HepG2 (cell line): ENCODE results near the gene RAB36. TPM values are rescaled to one million over a fixed set of nuclear protein-coding genes. Genes with fewer than 3 reads are reported as not detected.

Experiments used
- ATAC-seq: fragments of 200-7000 bp; cut with Tn5 transposase; 3 replicates; pipeline ENCODE4 v1.9.1; 2020; ENCODE audit warnings: mild to moderate bottlenecking, moderate library complexity
- BruUV-seq: library from RNA; stranded (reverse); fragments of 400-500 nt; replicated peaks from 2 replicates; lab custom pipeline; 2021; lab: Mats Ljungman, UMichigan
- CTCF ChIA-PET: fragments of 300-600 bp; formaldehyde crosslinking; extraction: SDS; loops from one replicate; lab custom pipeline; 2021; ENCODE audit warnings: low total read pairs, inconsistent platforms, low intra/inter-chr PET ratio; lab: Yijun Ruan, JAX
- POLR2A ChIA-PET: fragments of 350-600 bp; sonication (Branson Sonifier 250); formaldehyde crosslinking; loops from one replicate; lab custom pipeline; 2020; ENCODE audit warnings: antibody characterized with exemption, inconsistent platforms; lab: Yijun Ruan, JAX
- DNase-seq: peaks from one replicate; pipeline ENCODE4 v3.0.0-alpha.2; 2015; ENCODE audit warnings: low spot score
- FAIRE-seq: peaks from 3 replicates; lab custom pipeline; 2011; peaks lifted over from hg19 to GRCh38; lab: Jason Lieb, UNC
- H2AFZ ChIP-seq: one replicate; pipeline ENCODE4 v1.6.1; 2011; ENCODE audit warnings: low read length, inconsistent platforms
- H3K27ac ChIP-seq: fragments of 300-600 bp; 3 replicates; pipeline ENCODE4 v1.8.0; 2011; ENCODE audit warnings: mixed run types, mild to moderate bottlenecking, mixed read lengths, low read length, inconsistent platforms; ENCODE audit not compliant: insufficient read depth; ENCODE audit errors: extremely low read length
- H3K27me3 ChIP-seq, 2 experiments: fragments of 200-600 bp in 1 of 2; 2 replicates in 1 of 2; 3 replicates in 1 of 2; pipeline versions ENCODE4 v1.6.0 to v1.8.0; 2011; ENCODE audit warnings: low read length in 2 of 2, mild to moderate bottlenecking in 2 of 2, moderate library complexity in 2 of 2, inconsistent platforms in 1 of 2; ENCODE audit not compliant: insufficient read depth in 2 of 2, control insufficient read depth in 1 of 2
- H3K36me3 ChIP-seq, 2 experiments: fragments of 200-600 bp in 1 of 2; replicated peaks in 1 of 2; 2 replicates in 1 of 2; 3 replicates in 1 of 2; pipeline versions ENCODE4 v1.5.1 to v1.8.0; 2011; ENCODE audit warnings: low read length in 2 of 2, inconsistent platforms in 1 of 2; ENCODE audit not compliant: insufficient read depth in 2 of 2, control insufficient read depth in 1 of 2
- H3K4me1 ChIP-seq: 2 replicates; pipeline ENCODE4 v1.5.1; 2012; ENCODE audit warnings: low read length, inconsistent platforms; ENCODE audit not compliant: insufficient read depth
- H3K4me2 ChIP-seq: 2 replicates; pipeline ENCODE4 v1.6.0; 2011; ENCODE audit warnings: low read depth, low read length, inconsistent platforms
- H3K4me3 ChIP-seq, 3 experiments: fragments of 200-600 bp in 1 of 3; sonication (generic), shearing (Covaris generic) in 1 of 3; replicated peaks in 1 of 3; 2 replicates each; pipeline ENCODE4 v1.5.1; 2011 to 2016; ENCODE audit warnings: low read length in 3 of 3, inconsistent platforms in 2 of 3, low read depth in 2 of 3, mild to moderate bottlenecking in 2 of 3, control low read depth in 1 of 3, mixed read lengths in 1 of 3; ENCODE audit not compliant: insufficient read depth in 1 of 3
- H3K79me2 ChIP-seq: one replicate; pipeline ENCODE4 v1.6.1; 2011; ENCODE audit warnings: low read length, inconsistent platforms; ENCODE audit not compliant: insufficient read depth
- H3K9ac ChIP-seq: 2 replicates; pipeline ENCODE4 v1.6.0; 2011; ENCODE audit warnings: mild to moderate bottlenecking, low read depth, low read length, inconsistent platforms; ENCODE audit not compliant: insufficient read depth
- H3K9me3 ChIP-seq: 2 replicates; pipeline ENCODE4 v1.5.1; 2012; ENCODE audit warnings: mild to moderate bottlenecking, low read length
- H4K20me1 ChIP-seq: 2 replicates; pipeline ENCODE4 v1.6.0; 2011; ENCODE audit warnings: inconsistent platforms, mild to moderate bottlenecking, low read length, moderate library complexity; ENCODE audit not compliant: insufficient read depth
- HMGA1 ChIP-seq: sonication (generic); formaldehyde crosslinking; conservative IDR thresholded peaks from 2 replicates; pipeline ENCODE4 v1.4.0; 2020; ENCODE audit warnings: missing genetic modification reagents
- KLF11 ChIP-seq: IDR thresholded peaks from 2 replicates; pipeline ENCODE4 v1.6.1; 2016; ENCODE audit warnings: missing compliant biosample characterization
- NR2F2 ChIP-seq: IDR thresholded peaks from 2 replicates; pipeline ENCODE4 v1.6.1; 2012; ENCODE audit warnings: low read depth, inconsistent platforms, borderline replicate concordance
- PLRG1 ChIP-seq: fragments of 450-650 bp; conservative IDR thresholded peaks from 2 replicates; pipeline ENCODE4 v1.6.1; 2016
- TAF15 ChIP-seq: fragments of 200-400 bp; formaldehyde crosslinking; IDR thresholded peaks from one replicate; pipeline ENCODE4 v1.6.1; 2018; ENCODE audit warnings: mild to moderate bottlenecking, low read depth, low read length; ENCODE audit not compliant: poor library complexity, severe bottlenecking
- ZNF496 ChIP-seq: sonication (generic); formaldehyde crosslinking; IDR thresholded peaks from 2 replicates; pipeline ENCODE4 v1.8.1; 2023; ENCODE audit warnings: mild to moderate bottlenecking, moderate library complexity, missing genetic modification reagents; ENCODE audit not compliant: insufficient replicate concordance
- ZNF782 ChIP-seq: sonication (generic); formaldehyde crosslinking; IDR thresholded peaks from 2 replicates; pipeline ENCODE4 v1.4.0; 2020; ENCODE audit warnings: missing genetic modification reagents, mild to moderate bottlenecking, borderline replicate concordance
- WGBS: methylation state at CpG from one replicate; pipeline ENCODE4 v1.1.6; 2017; ENCODE audit warnings: low lambda C conversion rate; 5-methylcytosine and 5-hydroxymethylcytosine counted together
- in situ Hi-C: cut with HindIII; loops from 2 replicates; pipeline ENCODE4 v1.10.0; 2017; ENCODE audit warnings: low pct_unique_long_range_greater_than_20kb; ENCODE audit not compliant: extremely low pct_ligation_motif_present
- intact Hi-C: fragments of 100-400 bp; cut with micrococcal nuclease; formaldehyde crosslinking; loops from one replicate; pipeline ENCODE4 v1.10.0; 2022; ENCODE audit not compliant: unreplicated experiment
- polyA plus RNA-seq, 8 experiments: library from polyadenylated mRNA; depleted of rRNA in 3 of 8; stranded (reverse) in 7 of 8; unstranded in 1 of 8; fragments of >200 nt; fragmentation: Illumina TruSeq in 4 of 8; extraction: Trizol in 4 of 8; gene quantifications; 2 replicates each; pipeline versions ENCODE4 v1.2.1 to v1.2.3, GENCODE V29; 2011 to 2016; ENCODE audit warnings: low read depth in 4 of 8, missing spikeins in 1 of 8, mixed read lengths in 1 of 8; ENCODE audit not compliant: insufficient read depth in 1 of 8
- total RNA-seq, 5 experiments: library from RNA; depleted of rRNA; stranded (reverse); fragments of >200 nt; fragmentation: Illumina TruSeq; extraction: Trizol; gene quantifications; 2 replicates each; pipeline ENCODE4 v1.2.3, GENCODE V29; 2016; ENCODE audit warnings: low read depth in 1 of 5
- TF ChIP-seq, protein P1 (sequence below): sonication (generic); formaldehyde crosslinking; IDR thresholded peaks from 2 replicates; pipeline ENCODE4 v1.5.1; 2020; ENCODE audit warnings: missing genetic modification reagents, mild to moderate bottlenecking, borderline replicate concordance
- TF ChIP-seq, protein P2 (sequence below): sonication (generic); formaldehyde crosslinking; IDR thresholded peaks from 2 replicates; pipeline ENCODE4 v1.4.0; 2020; ENCODE audit warnings: missing genetic modification reagents, borderline replicate concordance

RAB36 gene
- total and polyA plus RNA-seq, 2 of the 13 experiments (the other 11 are each of a cell fraction or from before 2014, with no cell fraction given): 0.24 to 0.86 TPM

DNA sequence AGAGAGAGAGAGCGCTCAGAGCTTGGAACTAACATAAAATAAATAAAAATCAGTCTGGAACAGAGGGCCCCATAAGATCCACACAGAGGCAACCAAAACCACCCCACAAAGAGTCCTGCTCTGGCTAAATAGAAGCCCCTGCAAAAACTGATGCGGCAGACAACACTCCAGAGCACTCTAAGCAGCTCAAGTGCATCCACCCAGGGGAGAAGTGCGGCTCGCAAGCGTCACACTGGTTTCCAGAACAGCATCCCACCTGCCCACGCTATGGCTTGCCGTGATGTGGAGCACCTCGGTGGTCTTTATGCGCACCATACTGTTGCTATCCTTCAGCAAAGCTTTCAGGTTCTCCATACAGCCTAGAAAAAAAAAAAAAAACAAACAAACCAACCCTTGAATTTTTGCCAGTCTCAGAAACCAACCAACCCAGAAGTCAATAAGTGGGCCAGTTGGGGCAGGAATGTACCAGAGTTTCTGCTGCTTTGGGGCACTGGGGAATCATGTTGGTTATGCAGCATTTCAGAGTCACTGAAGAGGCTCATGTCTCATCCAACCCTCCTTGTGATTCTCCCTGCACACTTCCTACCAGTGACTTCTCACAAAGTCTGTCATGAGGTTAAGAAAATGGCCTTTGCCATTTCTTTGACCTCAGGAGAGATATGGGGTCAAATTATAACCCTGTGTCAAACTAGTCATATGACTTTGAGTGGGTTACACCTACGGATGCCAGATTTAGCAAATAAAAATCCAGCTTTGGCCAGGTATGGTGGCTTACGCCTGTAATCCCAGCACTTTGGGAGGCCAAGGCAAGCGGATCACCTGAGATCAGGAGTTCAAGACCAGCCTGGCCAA is 6.5 kb upstream of the RAB36 start:
- ATAC-seq: no peak
- 95% methylated on average over 12 of the region's 12 CpGs for WGBS
- FAIRE-seq: no peak
- POLR2A ChIA-PET: no interaction called here
- H3K36me3 ChIP-seq: no peaks in the 10 kb centered on the region
- H3K4me1 ChIP-seq: peaks cover 37% of the 10 kb centered on the region
- no peak overlapping the region for H3K27ac ChIP-seq
- no peaks in the 10 kb centered on the region for H4K20me1 ChIP-seq
- H3K4me3 ChIP-seq: no peak overlapping the region
- no peak overlapping the region for H3K9ac ChIP-seq
- no peaks in the 10 kb centered on the region; a peak in 1 of 5 replicates for H3K27me3 ChIP-seq
- H3K79me2 ChIP-seq: no peaks in the 10 kb centered on the region
- no TSS peak for BruUV-seq
- no peak for DNase-seq
- H3K9me3 ChIP-seq: no peaks in the 10 kb centered on the region
- H3K4me2 ChIP-seq: no peak overlapping the region
- no peak overlapping the region for H2AFZ ChIP-seq
- in situ Hi-C loops: no loop called here
- intact Hi-C loops: no loop called here
- CTCF ChIA-PET: no interaction called here
- TF ChIP-seq KLF11 (CRISPR knock-in tag) (no peak), ZNF782 (CRISPR knock-in tag) (no peak), ZNF496 (CRISPR knock-in tag) (no peak), TAF15 (no peak), PLRG1 (no peak), HMGA1 (CRISPR knock-in tag) (no peak), NR2F2 (no peak)
- TF ChIP-seq, protein P1, sequence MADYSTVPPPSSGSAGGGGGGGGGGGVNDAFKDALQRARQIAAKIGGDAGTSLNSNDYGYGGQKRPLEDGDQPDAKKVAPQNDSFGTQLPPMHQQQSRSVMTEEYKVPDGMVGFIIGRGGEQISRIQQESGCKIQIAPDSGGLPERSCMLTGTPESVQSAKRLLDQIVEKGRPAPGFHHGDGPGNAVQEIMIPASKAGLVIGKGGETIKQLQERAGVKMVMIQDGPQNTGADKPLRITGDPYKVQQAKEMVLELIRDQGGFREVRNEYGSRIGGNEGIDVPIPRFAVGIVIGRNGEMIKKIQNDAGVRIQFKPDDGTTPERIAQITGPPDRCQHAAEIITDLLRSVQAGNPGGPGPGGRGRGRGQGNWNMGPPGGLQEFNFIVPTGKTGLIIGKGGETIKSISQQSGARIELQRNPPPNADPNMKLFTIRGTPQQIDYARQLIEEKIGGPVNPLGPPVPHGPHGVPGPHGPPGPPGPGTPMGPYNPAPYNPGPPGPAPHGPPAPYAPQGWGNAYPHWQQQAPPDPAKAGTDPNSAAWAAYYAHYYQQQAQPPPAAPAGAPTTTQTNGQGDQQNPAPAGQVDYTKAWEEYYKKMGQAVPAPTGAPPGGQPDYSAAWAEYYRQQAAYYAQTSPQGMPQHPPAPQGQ: no peak
- TF ChIP-seq, protein P2, sequence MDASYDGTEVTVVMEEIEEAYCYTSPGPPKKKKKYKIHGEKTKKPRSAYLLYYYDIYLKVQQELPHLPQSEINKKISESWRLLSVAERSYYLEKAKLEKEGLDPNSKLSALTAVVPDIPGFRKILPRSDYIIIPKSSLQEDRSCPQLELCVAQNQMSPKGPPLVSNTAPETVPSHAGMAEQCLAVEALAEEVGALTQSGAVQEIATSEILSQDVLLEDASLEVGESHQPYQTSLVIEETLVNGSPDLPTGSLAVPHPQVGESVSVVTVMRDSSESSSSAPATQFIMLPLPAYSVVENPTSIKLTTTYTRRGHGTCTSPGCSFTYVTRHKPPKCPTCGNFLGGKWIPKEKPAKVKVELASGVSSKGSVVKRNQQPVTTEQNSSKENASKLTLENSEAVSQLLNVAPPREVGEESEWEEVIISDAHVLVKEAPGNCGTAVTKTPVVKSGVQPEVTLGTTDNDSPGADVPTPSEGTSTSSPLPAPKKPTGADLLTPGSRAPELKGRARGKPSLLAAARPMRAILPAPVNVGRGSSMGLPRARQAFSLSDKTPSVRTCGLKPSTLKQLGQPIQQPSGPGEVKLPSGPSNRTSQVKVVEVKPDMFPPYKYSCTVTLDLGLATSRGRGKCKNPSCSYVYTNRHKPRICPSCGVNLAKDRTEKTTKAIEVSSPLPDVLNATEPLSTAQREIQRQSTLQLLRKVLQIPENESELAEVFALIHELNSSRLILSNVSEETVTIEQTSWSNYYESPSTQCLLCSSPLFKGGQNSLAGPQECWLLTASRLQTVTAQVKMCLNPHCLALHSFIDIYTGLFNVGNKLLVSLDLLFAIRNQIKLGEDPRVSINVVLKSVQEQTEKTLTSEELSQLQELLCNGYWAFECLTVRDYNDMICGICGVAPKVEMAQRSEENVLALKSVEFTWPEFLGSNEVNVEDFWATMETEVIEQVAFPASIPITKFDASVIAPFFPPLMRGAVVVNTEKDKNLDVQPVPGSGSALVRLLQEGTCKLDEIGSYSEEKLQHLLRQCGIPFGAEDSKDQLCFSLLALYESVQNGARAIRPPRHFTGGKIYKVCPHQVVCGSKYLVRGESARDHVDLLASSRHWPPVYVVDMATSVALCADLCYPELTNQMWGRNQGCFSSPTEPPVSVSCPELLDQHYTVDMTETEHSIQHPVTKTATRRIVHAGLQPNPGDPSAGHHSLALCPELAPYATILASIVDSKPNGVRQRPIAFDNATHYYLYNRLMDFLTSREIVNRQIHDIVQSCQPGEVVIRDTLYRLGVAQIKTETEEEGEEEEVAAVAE: no peak
